Stomach (tissue), 9 donors: ENCODE data around the gene COX6B1. TPM values are rescaled to one million over a fixed set of nuclear protein-coding genes. Genes with fewer than 3 reads are reported as not detected.

Experiments
- DNase-seq, 2 donors: peaks; one replicate each; pipeline versions ENCODE4 v3.0.0 to v3.0.0-alpha.2; 2013 to 2019
- H3K27ac ChIP-seq, 5 donors: fragments of 200-600 bp in 4 of 5; sonication (generic) in 4 of 5; one replicate each; pipeline ENCODE4 v1.5.1; 2013 to 2019; ENCODE audit warnings: mild to moderate bottlenecking in 1 of 5, moderate library complexity in 1 of 5
- H3K27me3 ChIP-seq, 3 donors: fragments of 200-600 bp; sonication (generic); one replicate each; pipeline ENCODE4 v1.5.1; 2017 to 2019; ENCODE audit warnings: mixed run types in 1 of 3
- H3K36me3 ChIP-seq, 4 donors: fragments of 200-600 bp; sonication (generic); 1 replicate in 3 of 4; 2 replicates in 1 of 4; pipeline ENCODE4 v1.5.1; 2016 to 2019
- H3K4me1 ChIP-seq, 4 donors: fragments of 200-600 bp; sonication (generic); one replicate each; pipeline ENCODE4 v1.5.1; 2016 to 2019
- H3K4me3 ChIP-seq, 4 donors: fragments of 200-600 bp; sonication (generic) in 3 of 4; one replicate each; pipeline ENCODE4 v1.5.1; 2016 to 2019; ENCODE audit warnings: mild to moderate bottlenecking in 1 of 4
- H3K9me3 ChIP-seq, 4 donors: fragments of 200-600 bp; sonication (generic); one replicate each; pipeline ENCODE4 v1.5.1; 2016 to 2019
- EP300 ChIP-seq: sonication (generic); formaldehyde crosslinking; IDR thresholded peaks from one replicate; pipeline ENCODE4 v1.6.1; 2017; ENCODE audit warnings: antibody characterized with exemption
- POLR2A ChIP-seq, 4 donors: fragments of 450-650 bp; IDR thresholded peaks; one replicate each; pipeline ENCODE4 v1.6.1; 2016; ENCODE audit warnings: antibody characterized with exemption in 4 of 4, control low read depth in 2 of 4, mild to moderate bottlenecking in 1 of 4, moderate library complexity in 1 of 4
- POLR2AphosphoS5 ChIP-seq, 3 donors: sonication (generic); formaldehyde crosslinking; IDR thresholded peaks; one replicate each; pipeline ENCODE4 v1.6.1; 2016; ENCODE audit warnings: antibody characterized with exemption in 3 of 3
- WGBS, 5 donors: extraction: QIAGEN DNeasy Blood & Tissue Kit in 3 of 5; methylation state at CpG; one replicate each; pipeline versions ENCODE4 v1.1.5 to v1.1.7; 2013 to 2018; 5-methylcytosine and 5-hydroxymethylcytosine counted together
- intact Hi-C: fragments of 100-400 bp; cut with DNase I; formaldehyde crosslinking; loops from one replicate; pipeline ENCODE4 v1.15.1; 2023; ENCODE audit warnings: low total_unique reads
- polyA plus RNA-seq, 3 donors: library from polyadenylated mRNA; stranded (reverse); fragments of 200-250 nt; gene quantifications; one replicate each; pipeline ENCODE4 v1.2.3, GENCODE V29; 2013
- total RNA-seq, 5 donors: library from RNA; depleted of rRNA; stranded (reverse); fragments of >200 nt; gene quantifications; one replicate each; pipeline versions ENCODE4 v1.1.0 to v1.2.3, GENCODE V29; 2014 to 2016
- TF ChIP-seq, protein P1 (sequence below), 7 experiments: fragments of 450-650 bp in 4 of 7; fragments of 200-600 bp in 3 of 7; sonication (generic) in 3 of 7; IDR thresholded peaks; one replicate each; pipeline ENCODE4 v1.5.1; 2016 to 2019; ENCODE audit warnings: antibody characterized with exemption in 7 of 7, control low read depth in 2 of 7, mild to moderate bottlenecking in 1 of 7
- donor health status: healthy with polysubstance abuse.
- donor health status: Bipolar disorder and iron deficiency.
- donor health status: healthy.

Gene COX6B1
- total and polyA plus RNA-seq, 8 donors = 198 to 1,293 (median 663) TPM

DNA sequence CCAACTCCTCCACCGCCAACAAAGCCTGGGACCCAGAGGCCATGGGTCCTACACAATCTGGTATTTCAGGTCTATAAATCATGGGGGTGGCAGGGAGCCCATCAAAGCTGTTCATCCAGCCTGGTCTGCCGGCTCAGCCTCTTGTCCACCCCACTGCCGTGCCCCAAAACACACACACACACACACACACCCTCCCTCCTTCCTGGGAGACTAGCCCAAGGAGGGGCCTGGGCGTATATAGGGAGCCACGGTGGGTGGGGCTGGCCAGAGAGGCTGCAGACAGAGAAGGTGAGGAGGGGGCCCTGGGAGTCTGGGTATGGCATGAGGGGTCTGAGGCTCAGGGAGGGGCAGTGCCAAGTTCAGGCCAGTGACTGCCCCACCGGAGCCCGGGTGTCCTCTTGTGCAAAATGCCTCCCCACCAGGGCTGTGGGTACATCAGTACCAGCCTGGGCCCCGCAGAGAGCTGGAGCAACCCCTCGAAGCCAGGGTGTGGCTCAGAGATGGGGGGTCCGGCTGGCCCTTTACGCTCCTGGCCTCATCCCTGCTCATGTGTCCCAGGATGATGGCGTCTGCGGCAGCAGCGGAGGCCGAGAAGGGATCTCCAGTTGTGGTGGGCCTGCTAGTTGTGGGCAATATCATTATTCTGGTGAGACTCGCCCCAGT lies 18.3 kb downstream of the COX6B1 start, which contains the start of gene UPK1A:
Gene UPK1A, plus strand, starts transcription at position 267 of the 663 bp plus-strand sequence. Its CDS starts 296 bp downstream, at position 563.
- no peak within 1 kb of the TSS for H3K27ac ChIP-seq
- 39 to 63% (median 61%) methylated on average over 7 to 16 of the region's 16 CpGs for WGBS, 5 donors
- no peaks in the 10 kb centered on the region for H3K4me1 ChIP-seq
- peaks cover 0 to 14% (median 0%) of the 10 kb centered on the region in 3 donors for H3K27me3 ChIP-seq
- TF ChIP-seq EP300 (no peak), POLR2A (IDR thresholded peaks at IDR 0.05) (no peak), POLR2AphosphoS5 (IDR thresholded peaks at IDR 0.05) (no peak)
- TF ChIP-seq, protein P1, sequence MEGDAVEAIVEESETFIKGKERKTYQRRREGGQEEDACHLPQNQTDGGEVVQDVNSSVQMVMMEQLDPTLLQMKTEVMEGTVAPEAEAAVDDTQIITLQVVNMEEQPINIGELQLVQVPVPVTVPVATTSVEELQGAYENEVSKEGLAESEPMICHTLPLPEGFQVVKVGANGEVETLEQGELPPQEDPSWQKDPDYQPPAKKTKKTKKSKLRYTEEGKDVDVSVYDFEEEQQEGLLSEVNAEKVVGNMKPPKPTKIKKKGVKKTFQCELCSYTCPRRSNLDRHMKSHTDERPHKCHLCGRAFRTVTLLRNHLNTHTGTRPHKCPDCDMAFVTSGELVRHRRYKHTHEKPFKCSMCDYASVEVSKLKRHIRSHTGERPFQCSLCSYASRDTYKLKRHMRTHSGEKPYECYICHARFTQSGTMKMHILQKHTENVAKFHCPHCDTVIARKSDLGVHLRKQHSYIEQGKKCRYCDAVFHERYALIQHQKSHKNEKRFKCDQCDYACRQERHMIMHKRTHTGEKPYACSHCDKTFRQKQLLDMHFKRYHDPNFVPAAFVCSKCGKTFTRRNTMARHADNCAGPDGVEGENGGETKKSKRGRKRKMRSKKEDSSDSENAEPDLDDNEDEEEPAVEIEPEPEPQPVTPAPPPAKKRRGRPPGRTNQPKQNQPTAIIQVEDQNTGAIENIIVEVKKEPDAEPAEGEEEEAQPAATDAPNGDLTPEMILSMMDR (IDR thresholded peaks at IDR 0.05) = no peak
- no peak within 1 kb of the TSS for H3K4me3 ChIP-seq
- DNase-seq = peak in 1 of 2 donors; percentile 47
- no peaks in the 10 kb centered on the region for H3K9me3 ChIP-seq
- intact Hi-C loops = no loop called here
- peaks cover 13 to 49% (median 40%) of the 10 kb centered on the region in 4 donors for H3K36me3 ChIP-seq

DNA sequence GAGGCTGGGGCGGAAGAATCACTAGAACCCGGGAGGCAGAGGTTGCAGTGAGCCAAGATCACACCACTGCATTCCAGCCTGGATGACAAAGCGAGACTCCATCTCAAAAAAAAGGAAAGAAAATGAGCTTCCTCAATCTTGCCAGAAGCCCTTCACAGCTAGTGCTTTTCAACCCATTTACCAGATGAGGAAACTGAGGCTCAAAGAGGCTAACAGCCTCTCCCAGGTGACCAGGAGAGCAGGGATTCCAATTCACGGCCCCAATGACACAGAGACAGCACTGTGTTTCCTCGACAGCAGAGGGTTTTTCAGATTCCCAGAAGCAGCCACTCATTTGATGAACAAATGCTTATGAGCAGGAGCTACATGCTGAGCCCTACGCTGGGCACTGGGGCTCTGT lies 21.4 kb downstream of the COX6B1 start:
- intact Hi-C loops = no loop called here
- WGBS, 5 donors = 70 to 80% (median 80%) methylated on average over 6 of the region's 6 CpGs
- TF ChIP-seq EP300 = no peak
- TF ChIP-seq POLR2A (IDR thresholded peaks at IDR 0.05) = no peak
- TF ChIP-seq, protein P1 (IDR thresholded peaks at IDR 0.05) = no peak
- TF ChIP-seq POLR2AphosphoS5 (IDR thresholded peaks at IDR 0.05) = no peak
- no peak for DNase-seq
- Histone ChIP-seq H3K36me3 (peaks cover 0 to 17% (median 10%) of the 10 kb centered on the region in 4 donors), H3K4me3 (no peak overlapping the region), H3K4me1 (peaks cover 0 to 7% (median 6%) of the 10 kb centered on the region in 4 donors), H3K27ac (no peak overlapping the region), H3K27me3 (peaks cover 0 to 45% (median 16%) of the 10 kb centered on the region in 3 donors), H3K9me3 (no peaks in the 10 kb centered on the region)

DNA sequence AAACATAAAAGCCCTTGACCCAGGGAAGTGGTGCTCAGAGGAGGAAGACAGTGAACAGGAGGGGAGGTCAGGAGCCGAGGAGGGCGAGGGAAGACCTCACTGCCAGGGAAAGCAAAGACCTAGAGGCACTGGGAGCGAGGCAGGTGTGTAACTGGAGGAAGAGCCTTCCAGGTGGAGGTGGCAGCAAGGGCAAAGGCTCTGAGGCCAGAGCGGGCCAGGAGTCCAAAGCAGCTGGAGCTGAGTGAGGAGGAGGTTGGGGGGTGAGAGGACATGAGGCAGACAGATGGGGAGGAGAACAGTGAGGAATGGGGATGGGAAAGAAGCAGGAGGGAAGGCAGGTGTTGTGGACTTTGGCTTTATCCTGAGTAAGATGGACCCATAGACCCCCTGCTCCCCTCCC lies 21.9 kb downstream of the COX6B1 start:
- H3K4me3 ChIP-seq = no peak overlapping the region
- 52 to 58% (median 55%) methylated on average over 4 of the region's 4 CpGs for WGBS, 5 donors
- TF ChIP-seq EP300 (no peak), POLR2A (IDR thresholded peaks at IDR 0.05) (no peak), POLR2AphosphoS5 (IDR thresholded peaks at IDR 0.05) (no peak)
- TF ChIP-seq, protein P1 (IDR thresholded peaks at IDR 0.05) = no peak
- no peak for DNase-seq
- H3K36me3 ChIP-seq = peaks cover 0 to 13% (median 7%) of the 10 kb centered on the region in 4 donors
- no peak overlapping the region for H3K27ac ChIP-seq
- H3K4me1 ChIP-seq = peaks cover 0 to 7% (median 6%) of the 10 kb centered on the region in 4 donors
- intact Hi-C loops = no loop called here
- no peaks in the 10 kb centered on the region for H3K9me3 ChIP-seq
- H3K27me3 ChIP-seq = peaks cover 0 to 49% (median 16%) of the 10 kb centered on the region in 3 donors

DNA sequence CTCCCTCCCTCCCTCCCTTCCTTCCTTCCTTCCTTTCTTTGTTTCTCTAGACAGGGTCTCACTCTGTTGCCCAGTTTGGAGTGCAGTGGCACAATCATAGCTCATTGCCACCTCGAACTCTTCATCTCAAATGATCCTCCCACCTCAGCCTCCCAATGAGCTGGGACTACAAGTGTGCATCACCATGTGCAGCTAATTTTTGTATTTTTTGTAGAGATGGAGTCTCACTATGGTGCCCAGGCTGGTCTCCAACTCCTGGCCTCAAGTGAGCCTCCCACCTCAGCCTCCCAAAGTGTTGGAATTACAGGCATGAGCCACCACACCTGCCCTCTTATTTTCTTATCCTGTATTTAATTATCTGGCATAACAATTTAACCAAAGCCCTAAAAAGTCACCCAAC lies 22.6 kb downstream of the COX6B1 start:
- Histone ChIP-seq H3K27ac (no peak overlapping the region), H3K36me3 (peaks cover 0 to 6% (median under 1%) of the 10 kb centered on the region in 4 donors), H3K9me3 (no peaks in the 10 kb centered on the region), H3K4me1 (peaks cover 0 to 7% (median 6%) of the 10 kb centered on the region in 4 donors), H3K4me3 (no peak overlapping the region), H3K27me3 (peaks cover 0 to 56% (median 16%) of the 10 kb centered on the region in 3 donors)
- TF ChIP-seq, protein P1 (IDR thresholded peaks at IDR 0.05) = no peak
- TF ChIP-seq POLR2A (IDR thresholded peaks at IDR 0.05) = no peak
- TF ChIP-seq POLR2AphosphoS5 (IDR thresholded peaks at IDR 0.05) = no peak
- no peak for TF ChIP-seq EP300
- no peak for DNase-seq
- intact Hi-C loops = no loop called here
- WGBS, 5 donors = 67 to 95% (median 86%) methylated on average over 1 of the region's 1 CpG
